Astrocyte of the spinal cord (primary cell): ENCODE measurements around the gene ZFAND5.

Experiments used
- DNase-seq: peaks from one replicate; pipeline ENCODE4 v3.0.0; 2011; ENCODE audit warnings: low read depth, low spot score
- H3K4me3 ChIP-seq: 2 replicates; pipeline ENCODE4 v1.5.1; 2011; ENCODE audit warnings: low read depth, mild to moderate bottlenecking, low read length, moderate library complexity
- in situ Hi-C: cut with HindIII; loops from 2 replicates; pipeline ENCODE4 v1.10.0; 2017; ENCODE audit warnings: low sequenced_read_pairs
- TF ChIP-seq, protein P1 (sequence below): IDR thresholded peaks from 2 replicates; pipeline ENCODE4 v1.5.1; 2012; ENCODE audit warnings: low read depth, mild to moderate bottlenecking, low read length, inconsistent platforms

Gene ZFAND5

DNA sequence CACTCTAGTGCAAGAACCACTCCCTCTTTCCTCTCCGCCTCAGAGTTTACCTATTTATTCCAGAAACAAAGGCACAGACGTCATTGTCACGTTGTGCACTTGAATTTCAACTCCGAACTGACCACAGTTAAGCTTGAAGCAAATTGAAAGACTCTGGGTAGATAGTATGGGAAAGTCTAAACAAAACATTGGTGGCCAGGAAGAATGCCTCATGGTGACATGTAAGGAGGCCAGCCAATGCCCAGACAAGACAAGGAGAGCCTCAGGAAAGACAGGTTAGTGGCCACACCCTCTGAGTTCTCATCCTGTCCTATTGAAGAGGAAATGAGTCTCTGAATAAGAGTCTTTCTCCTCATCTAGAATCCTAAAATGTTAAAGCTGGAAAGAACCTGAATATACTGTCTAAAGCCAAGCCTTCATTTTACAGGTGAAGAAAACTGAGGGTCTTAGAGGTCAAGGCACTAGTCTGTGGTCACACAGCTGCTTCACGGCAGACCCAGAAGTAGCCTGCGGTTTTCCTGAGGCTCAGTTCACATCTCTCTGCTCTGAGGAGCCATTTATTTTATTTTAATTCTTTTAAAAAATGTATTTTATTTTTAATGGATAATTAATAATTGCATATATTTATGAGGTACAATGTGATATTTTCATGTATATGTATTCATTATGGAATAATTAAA lies 30.2 kb downstream of the ZFAND5 start:
- in situ Hi-C loops, result no loop called here
- H3K4me3 ChIP-seq, result no peak overlapping the region
- no peak for DNase-seq
- TF ChIP-seq, protein P1, sequence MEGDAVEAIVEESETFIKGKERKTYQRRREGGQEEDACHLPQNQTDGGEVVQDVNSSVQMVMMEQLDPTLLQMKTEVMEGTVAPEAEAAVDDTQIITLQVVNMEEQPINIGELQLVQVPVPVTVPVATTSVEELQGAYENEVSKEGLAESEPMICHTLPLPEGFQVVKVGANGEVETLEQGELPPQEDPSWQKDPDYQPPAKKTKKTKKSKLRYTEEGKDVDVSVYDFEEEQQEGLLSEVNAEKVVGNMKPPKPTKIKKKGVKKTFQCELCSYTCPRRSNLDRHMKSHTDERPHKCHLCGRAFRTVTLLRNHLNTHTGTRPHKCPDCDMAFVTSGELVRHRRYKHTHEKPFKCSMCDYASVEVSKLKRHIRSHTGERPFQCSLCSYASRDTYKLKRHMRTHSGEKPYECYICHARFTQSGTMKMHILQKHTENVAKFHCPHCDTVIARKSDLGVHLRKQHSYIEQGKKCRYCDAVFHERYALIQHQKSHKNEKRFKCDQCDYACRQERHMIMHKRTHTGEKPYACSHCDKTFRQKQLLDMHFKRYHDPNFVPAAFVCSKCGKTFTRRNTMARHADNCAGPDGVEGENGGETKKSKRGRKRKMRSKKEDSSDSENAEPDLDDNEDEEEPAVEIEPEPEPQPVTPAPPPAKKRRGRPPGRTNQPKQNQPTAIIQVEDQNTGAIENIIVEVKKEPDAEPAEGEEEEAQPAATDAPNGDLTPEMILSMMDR, result no peak

DNA sequence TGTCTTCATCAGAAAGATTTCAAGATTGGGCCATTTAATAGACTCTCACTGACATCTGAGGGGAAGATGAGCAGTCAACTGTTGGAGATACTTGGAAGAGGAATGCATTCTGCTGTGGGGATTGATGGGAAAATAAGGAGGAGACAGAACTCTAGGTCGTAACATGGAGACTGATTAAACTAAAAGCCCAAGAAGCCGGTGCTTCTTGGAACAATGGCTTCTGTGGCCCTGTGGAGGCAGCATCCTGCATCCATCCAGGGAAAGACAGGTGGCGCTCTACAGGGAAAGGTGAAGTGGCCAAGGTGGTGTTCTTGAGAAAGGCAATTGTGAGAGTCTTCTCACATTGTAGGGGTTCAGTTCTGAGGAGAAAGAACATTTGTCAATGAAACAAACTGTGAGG lies 31.3 kb downstream of the ZFAND5 start:
- no peak for DNase-seq
- no peak overlapping the region for H3K4me3 ChIP-seq
- in situ Hi-C loops, result no loop called here
- TF ChIP-seq, protein P1, result no peak

DNA sequence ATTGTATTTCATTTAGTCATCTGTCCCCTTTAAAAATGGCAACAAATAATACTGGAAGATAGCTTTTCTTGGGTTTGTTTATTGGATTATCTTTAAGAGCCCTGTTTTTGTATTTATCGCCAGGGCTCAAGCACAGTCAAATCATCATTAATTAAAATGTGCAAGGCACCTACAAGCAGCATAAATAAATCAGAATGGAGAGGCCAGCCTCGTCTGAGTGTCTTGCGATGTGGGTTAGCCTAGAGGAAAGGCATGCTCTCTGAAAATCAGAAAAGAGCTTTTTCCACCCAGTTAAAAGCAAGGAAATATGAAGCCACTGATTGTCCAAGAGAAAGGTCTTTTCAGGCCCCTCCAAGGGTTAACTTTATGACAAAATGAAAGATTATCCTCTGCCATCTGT lies 31.8 kb downstream of the ZFAND5 start:
- no peak overlapping the region for H3K4me3 ChIP-seq
- DNase-seq, result no peak
- TF ChIP-seq, protein P1, result no peak
- in situ Hi-C loops, result no loop called here

DNA sequence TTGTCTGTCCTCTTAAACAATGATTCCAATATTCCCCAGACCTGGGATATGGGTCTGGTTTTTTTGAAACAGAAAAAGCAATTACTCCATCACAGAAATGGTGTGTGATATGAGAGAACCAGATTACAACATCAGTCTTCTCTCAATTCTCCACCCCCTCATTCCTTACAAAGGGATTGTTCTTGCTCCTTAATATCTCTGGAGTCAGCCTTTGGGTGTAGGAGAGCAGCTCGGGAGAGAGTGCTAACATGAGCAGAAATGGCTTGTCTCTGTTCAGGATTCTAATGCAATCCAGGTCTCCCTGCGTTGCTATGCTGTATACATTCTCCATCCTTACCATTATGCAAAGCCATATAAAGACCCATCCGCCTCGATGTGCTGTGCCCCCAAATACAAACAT lies 32.7 kb downstream of the ZFAND5 start:
- in situ Hi-C loops, result no loop called here
- no peak overlapping the region for H3K4me3 ChIP-seq
- TF ChIP-seq, protein P1, result no peak
- DNase-seq, result no peak

DNA sequence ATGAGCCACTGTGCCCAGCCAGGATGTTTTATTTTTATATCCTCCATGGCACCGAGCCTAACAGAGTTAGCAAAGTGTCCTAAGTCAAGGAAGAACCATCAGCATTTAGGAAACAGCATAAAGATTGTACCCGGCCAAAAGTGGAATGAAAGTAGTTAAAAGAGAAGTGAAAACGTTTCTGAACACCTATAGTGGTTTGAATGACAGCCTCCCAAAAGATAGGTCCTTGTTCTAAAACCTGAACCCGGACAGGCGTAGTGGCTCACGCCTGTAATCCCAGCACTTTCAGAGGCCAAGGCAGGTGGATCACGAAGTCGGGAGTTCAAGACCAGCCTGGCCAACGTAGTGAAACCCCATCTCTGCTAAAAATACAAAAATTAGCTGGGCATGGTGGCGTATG lies 37.4 kb downstream of the ZFAND5 start:
- TF ChIP-seq, protein P1, result no peak
- no peak for DNase-seq
- in situ Hi-C loops, result no loop called here
- H3K4me3 ChIP-seq, result no peak overlapping the region

DNA sequence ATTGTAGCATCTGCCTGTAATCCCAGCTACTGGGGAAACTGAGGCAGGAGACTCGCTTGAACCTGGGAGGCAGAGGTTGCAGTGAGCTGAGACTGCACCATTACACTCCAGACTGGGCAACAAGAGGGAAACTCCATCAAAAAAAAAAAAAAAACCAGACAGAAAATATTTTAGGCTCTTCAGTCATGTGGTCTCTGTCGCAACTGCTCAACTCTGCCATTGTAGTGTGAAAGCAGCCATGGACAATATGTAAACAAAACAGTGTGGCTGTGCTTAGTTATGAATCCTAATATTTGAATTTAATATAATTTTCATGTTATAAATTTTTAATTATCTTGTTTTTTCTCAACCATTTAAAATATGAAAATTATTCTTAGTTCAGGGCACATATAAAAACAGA lies 38.4 kb downstream of the ZFAND5 start:
- no peak overlapping the region for H3K4me3 ChIP-seq
- in situ Hi-C loops, result no loop called here
- TF ChIP-seq, protein P1, result no peak
- DNase-seq, result no peak

DNA sequence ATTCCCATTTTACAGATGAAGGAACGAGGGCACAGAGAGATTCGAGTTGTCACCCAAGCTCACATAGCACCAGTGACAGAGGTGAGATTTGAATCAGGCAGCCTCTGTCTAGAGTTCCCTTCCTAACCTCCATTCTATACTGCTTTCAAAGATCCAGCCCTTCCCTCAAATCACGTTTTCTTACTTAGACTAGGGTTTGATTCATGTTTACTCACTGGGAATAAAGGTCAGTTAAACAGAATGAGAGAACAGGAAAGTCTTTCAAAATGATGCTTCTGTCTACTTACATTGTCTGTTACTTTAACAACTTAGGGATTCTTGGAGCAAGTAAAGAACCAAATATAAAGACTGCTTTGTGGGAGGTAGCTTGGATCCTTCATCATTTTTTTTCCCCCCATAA lies 40.0 kb downstream of the ZFAND5 start:
- H3K4me3 ChIP-seq, result no peak overlapping the region
- in situ Hi-C loops, result no loop called here
- TF ChIP-seq, protein P1, result no peak
- DNase-seq, result no peak
